Right lobe of liver (tissue), 4 donors: ENCODE results near the gene CFL1.

ENCODE experiments used
- POLR2A ChIP-seq: fragments of 450-650 bp; IDR thresholded peaks from one replicate; pipeline ENCODE4 v1.6.1; 2017; ENCODE audit warnings: antibody characterized with exemption, mild to moderate bottlenecking
- TF ChIP-seq, protein P1 (sequence below), 4 donors: fragments of 200-600 bp in 3 of 4; fragments of 450-650 bp in 1 of 4; IDR thresholded peaks; one replicate each; pipeline versions ENCODE4 v1.5.1 to v1.8.0; 2016 to 2022; ENCODE audit warnings: antibody characterized with exemption in 4 of 4, mild to moderate bottlenecking in 2 of 4
- donor health status: DM: no; HTN: no; CAD: no.
- donor health status: DM: no; HTN: no; CAD: no.
- donor health status: DM: no; HTN: yes; CAD: no.

GRCh38 chr11:65896034-65896999, 38.3 kb upstream of the CFL1 start:
- TF ChIP-seq, protein P1, sequence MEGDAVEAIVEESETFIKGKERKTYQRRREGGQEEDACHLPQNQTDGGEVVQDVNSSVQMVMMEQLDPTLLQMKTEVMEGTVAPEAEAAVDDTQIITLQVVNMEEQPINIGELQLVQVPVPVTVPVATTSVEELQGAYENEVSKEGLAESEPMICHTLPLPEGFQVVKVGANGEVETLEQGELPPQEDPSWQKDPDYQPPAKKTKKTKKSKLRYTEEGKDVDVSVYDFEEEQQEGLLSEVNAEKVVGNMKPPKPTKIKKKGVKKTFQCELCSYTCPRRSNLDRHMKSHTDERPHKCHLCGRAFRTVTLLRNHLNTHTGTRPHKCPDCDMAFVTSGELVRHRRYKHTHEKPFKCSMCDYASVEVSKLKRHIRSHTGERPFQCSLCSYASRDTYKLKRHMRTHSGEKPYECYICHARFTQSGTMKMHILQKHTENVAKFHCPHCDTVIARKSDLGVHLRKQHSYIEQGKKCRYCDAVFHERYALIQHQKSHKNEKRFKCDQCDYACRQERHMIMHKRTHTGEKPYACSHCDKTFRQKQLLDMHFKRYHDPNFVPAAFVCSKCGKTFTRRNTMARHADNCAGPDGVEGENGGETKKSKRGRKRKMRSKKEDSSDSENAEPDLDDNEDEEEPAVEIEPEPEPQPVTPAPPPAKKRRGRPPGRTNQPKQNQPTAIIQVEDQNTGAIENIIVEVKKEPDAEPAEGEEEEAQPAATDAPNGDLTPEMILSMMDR (IDR thresholded peaks at IDR 0.05): no peak
- TF ChIP-seq POLR2A: no peak
